ENCODE results near the gene OR2V1.
"Not testable (repeated sequence)": the region's sequence is repeated elsewhere in the genome, so short reads cannot be mapped to it uniquely, and the experiment has no call there.

Gene OR2V1

GRCh38 chr5:181101930-181102674, 28.9 kb downstream of the OR2V1 start:
- DNase-seq: not testable (repeated sequence)

GRCh38 chr5:181101030-181101641, 29.8 kb downstream of the OR2V1 start:
- DNase-seq: not testable (repeated sequence)

GRCh38 chr5:181100121-181100875, 30.7 kb downstream of the OR2V1 start:
- no peak for DNase-seq

GRCh38 chr5:181099602-181100086, 31.3 kb downstream of the OR2V1 start:
- no peak for DNase-seq

- DNase-seq: no peak
These were observed 32.0 kb downstream of the OR2V1 start for GRCh38 chr5:181098762-181099601.

GRCh38 chr5:181097759-181098491, 33.0 kb downstream of the OR2V1 start:
- DNase-seq: not testable (repeated sequence)

GRCh38 chr5:181097383-181097753, 33.6 kb downstream of the OR2V1 start:
- not testable (repeated sequence) for DNase-seq

- not testable (repeated sequence) for DNase-seq
These were observed 34.1 kb downstream of the OR2V1 start for GRCh38 chr5:181096721-181097382.

GRCh38 chr5:181095162-181095561, 35.8 kb downstream of the OR2V1 start:
- DNase-seq: not testable (repeated sequence)

GRCh38 chr5:181092428-181092827, 38.5 kb downstream of the OR2V1 start:
- DNase-seq: no peak

GRCh38 chr5:181088289-181088688, 42.7 kb downstream of the OR2V1 start:
- DNase-seq: no peak

GRCh38 chr5:181087309-181087708, 43.7 kb downstream of the OR2V1 start:
- no peak for DNase-seq

GRCh38 chr5:181086884-181087205, 44.1 kb downstream of the OR2V1 start:
- no peak for DNase-seq

- DNase-seq: no peak
These were observed 44.7 kb downstream of the OR2V1 start for GRCh38 chr5:181086026-181086883.

- DNase-seq: no peak
These were observed 46.3 kb downstream of the OR2V1 start for GRCh38 chr5:181084621-181085195.

- DNase-seq: no peak
These were observed 49.0 kb downstream of the OR2V1 start for GRCh38 chr5:181081989-181082388.

- DNase-seq: no peak
These were observed 54.0 kb downstream of the OR2V1 start for GRCh38 chr5:181076920-181077319.

Data from stimulated activated CD4-positive, alpha-beta T cell treated with anti-CD3 and anti-CD28 coated beads, Interleukin-4, amount 100 ng/mL, for 24 hours (primary cell).